Trophoblast cell (in vitro differentiated cells and primary cell): ENCODE results near the gene GABARAPL1.

Experiments used
- DNase-seq, 2 donors: peaks; one replicate each; pipeline ENCODE4 v3.0.0-alpha.2; 2016
- H2AFZ ChIP-seq: 2 replicates; pipeline ENCODE4 v1.6.1; 2013; ENCODE audit warnings: low read length, moderate library complexity, mild to moderate bottlenecking; ENCODE audit not compliant: insufficient read depth, poor library complexity
- H2AK5ac ChIP-seq: 2 replicates; pipeline ENCODE4 v1.6.1; 2013; ENCODE audit warnings: mild to moderate bottlenecking, low read length
- H2BK120ac ChIP-seq: 2 replicates; pipeline ENCODE4 v1.6.1; 2013; ENCODE audit warnings: low read length, mild to moderate bottlenecking, moderate library complexity; ENCODE audit not compliant: insufficient read depth, poor library complexity
- H2BK12ac ChIP-seq: 2 replicates; pipeline ENCODE4 v1.6.1; 2013; ENCODE audit warnings: mild to moderate bottlenecking, low read length, moderate library complexity
- H2BK5ac ChIP-seq: 2 replicates; pipeline ENCODE4 v1.6.1; 2013; ENCODE audit warnings: low read length, low read depth, moderate library complexity, mild to moderate bottlenecking; ENCODE audit not compliant: poor library complexity
- H3K14ac ChIP-seq: 2 replicates; pipeline ENCODE4 v1.6.1; 2013; ENCODE audit warnings: mild to moderate bottlenecking, low read length
- H3K18ac ChIP-seq: 2 replicates; pipeline ENCODE4 v1.6.1; 2013; ENCODE audit warnings: mild to moderate bottlenecking, low read length
- H3K23ac ChIP-seq: 2 replicates; pipeline ENCODE4 v1.6.1; 2013; ENCODE audit warnings: low read length
- H3K27ac ChIP-seq: 2 replicates; pipeline ENCODE4 v1.5.1; 2013; ENCODE audit warnings: low read depth, mild to moderate bottlenecking, inconsistent platforms, low read length, moderate library complexity
- H3K27me3 ChIP-seq: 2 replicates; pipeline ENCODE4 v1.6.1; 2013; ENCODE audit warnings: inconsistent platforms, mild to moderate bottlenecking, low read length, moderate library complexity; ENCODE audit not compliant: insufficient read depth
- H3K36me3 ChIP-seq, 2 experiments: 1 replicate in 1 of 2; 2 replicates in 1 of 2; pipeline ENCODE4 v1.6.1; 2013; ENCODE audit warnings: low read length in 2 of 2, mild to moderate bottlenecking in 2 of 2, moderate library complexity in 1 of 2; ENCODE audit not compliant: insufficient read depth in 2 of 2, control insufficient read depth in 1 of 2
- H3K4ac ChIP-seq: 2 replicates; pipeline ENCODE4 v1.6.1; 2013; ENCODE audit warnings: low read depth, mild to moderate bottlenecking, low read length, moderate library complexity
- H3K4me1 ChIP-seq, 2 experiments: 1 replicate in 1 of 2; 2 replicates in 1 of 2; pipeline ENCODE4 v1.6.1; 2013; ENCODE audit warnings: low read length in 2 of 2, mild to moderate bottlenecking in 2 of 2, moderate library complexity in 1 of 2; ENCODE audit not compliant: insufficient read depth in 2 of 2, control insufficient read depth in 1 of 2
- H3K4me2 ChIP-seq: 2 replicates; pipeline ENCODE4 v1.6.1; 2013; ENCODE audit warnings: inconsistent platforms, mild to moderate bottlenecking, low read length, moderate library complexity
- H3K4me3 ChIP-seq: 2 replicates; pipeline ENCODE4 v1.5.1; 2013; ENCODE audit warnings: mild to moderate bottlenecking, low read depth, low read length, inconsistent platforms
- H3K79me1 ChIP-seq: one replicate; pipeline ENCODE4 v1.6.1; 2013; ENCODE audit warnings: low read length
- H3K79me2 ChIP-seq: 2 replicates; pipeline ENCODE4 v1.6.1; 2013; ENCODE audit warnings: low read length, mild to moderate bottlenecking; ENCODE audit not compliant: control insufficient read depth, insufficient read depth, poor library complexity
- H3K9ac ChIP-seq: 2 replicates; pipeline ENCODE4 v1.6.1; 2013; ENCODE audit warnings: mild to moderate bottlenecking, low read length
- H3K9me3 ChIP-seq: 2 replicates; pipeline ENCODE4 v1.6.1; 2013; ENCODE audit warnings: low read depth, mild to moderate bottlenecking, control low read depth, inconsistent platforms, low read length; ENCODE audit not compliant: insufficient read depth
- H4K12ac ChIP-seq: 2 replicates; pipeline ENCODE4 v1.6.1; 2013; ENCODE audit warnings: low read depth, mild to moderate bottlenecking, low read length, moderate library complexity
- H4K8ac ChIP-seq: 2 replicates; pipeline ENCODE4 v1.6.1; 2013; ENCODE audit warnings: low read depth, mild to moderate bottlenecking, low read length, moderate library complexity
- H4K91ac ChIP-seq: one replicate; pipeline ENCODE4 v1.6.1; 2013; ENCODE audit warnings: low read depth, mild to moderate bottlenecking, low read length, moderate library complexity
- WGBS: extraction: QIAGEN DNeasy Blood & Tissue Kit; methylation state at CpG from one replicate; pipeline ENCODE4 v1.1.7; 2013; ENCODE audit warnings: missing lambda C conversion rate; ENCODE audit not compliant: insufficient read length, insufficient coverage; ENCODE audit errors: extremely low coverage; 5-methylcytosine and 5-hydroxymethylcytosine counted together

Gene GABARAPL1

DNA sequence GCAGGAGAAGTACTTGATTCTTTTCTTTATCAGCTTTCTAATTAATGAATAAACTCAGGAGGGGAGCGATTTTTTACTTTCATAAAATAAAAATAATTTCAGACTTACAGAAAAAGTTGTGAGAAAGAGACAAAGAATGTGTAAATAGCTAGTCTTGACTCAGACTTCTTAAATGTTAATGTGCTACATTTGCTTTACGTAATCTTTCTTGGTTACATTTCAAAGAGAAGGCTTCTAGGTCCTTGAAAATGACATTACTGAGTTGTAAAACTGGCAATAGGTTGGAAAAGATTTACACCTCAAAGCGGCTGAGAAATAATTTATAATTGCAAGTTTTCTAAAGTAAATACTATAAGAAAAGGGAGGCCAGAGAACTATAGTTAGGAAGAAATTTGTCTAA is 28.6 kb downstream of the GABARAPL1 start:
- Histone ChIP-seq H3K79me1 (no peaks in the 10 kb centered on the region), H2AFZ (no peak overlapping the region), H4K12ac (no peak overlapping the region), H3K23ac (no peak overlapping the region), H3K36me3 (no peaks in the 10 kb centered on the region), H4K91ac (no peak overlapping the region), H3K79me2 (no peaks in the 10 kb centered on the region), H2BK5ac (no peak overlapping the region), H3K4me2 (no peak overlapping the region), H3K4me3 (no peak overlapping the region), H3K27ac (no peak overlapping the region), H3K9me3 (peaks cover 3% of the 10 kb centered on the region), H3K9ac (no peak overlapping the region), H3K27me3 (no peaks in the 10 kb centered on the region), H3K14ac (no peak overlapping the region), H2BK12ac (no peak overlapping the region), H2AK5ac (no peak overlapping the region), H3K4me1 (no peaks in the 10 kb centered on the region), H3K4ac (no peak overlapping the region), H2BK120ac (no peak overlapping the region), H3K18ac (no peak overlapping the region), H4K8ac (no peak overlapping the region)
- DNase-seq: peak in 1 of 2 donors; percentile 22
- WGBS: no CpG with 5 or more reads among the region's 3 CpGs

GRCh38 chr12:10241727-10242126 is 29.1 kb downstream of the GABARAPL1 start:
- H3K18ac ChIP-seq: no peak overlapping the region
- DNase-seq: no peak
- no peaks in the 10 kb centered on the region for H3K4me1 ChIP-seq
- H3K14ac ChIP-seq: no peak overlapping the region
- no peak overlapping the region for H3K4ac ChIP-seq
- no peak overlapping the region for H3K27ac ChIP-seq
- no peak overlapping the region for H4K91ac ChIP-seq
- H2BK5ac ChIP-seq: no peak overlapping the region
- no CpG with 5 or more reads among the region's 2 CpGs for WGBS
- peaks cover 3% of the 10 kb centered on the region for H3K9me3 ChIP-seq
- no peak overlapping the region for H3K4me3 ChIP-seq
- H3K79me2 ChIP-seq: no peaks in the 10 kb centered on the region
- no peak overlapping the region for H2AFZ ChIP-seq
- H3K79me1 ChIP-seq: no peaks in the 10 kb centered on the region
- H3K23ac ChIP-seq: no peak overlapping the region
- H3K9ac ChIP-seq: no peak overlapping the region
- no peak overlapping the region for H4K12ac ChIP-seq
- H3K36me3 ChIP-seq: no peaks in the 10 kb centered on the region
- no peak overlapping the region for H2BK120ac ChIP-seq
- no peaks in the 10 kb centered on the region for H3K27me3 ChIP-seq
- no peak overlapping the region for H4K8ac ChIP-seq
- H3K4me2 ChIP-seq: no peak overlapping the region
- H2BK12ac ChIP-seq: no peak overlapping the region
- no peak overlapping the region for H2AK5ac ChIP-seq

DNA sequence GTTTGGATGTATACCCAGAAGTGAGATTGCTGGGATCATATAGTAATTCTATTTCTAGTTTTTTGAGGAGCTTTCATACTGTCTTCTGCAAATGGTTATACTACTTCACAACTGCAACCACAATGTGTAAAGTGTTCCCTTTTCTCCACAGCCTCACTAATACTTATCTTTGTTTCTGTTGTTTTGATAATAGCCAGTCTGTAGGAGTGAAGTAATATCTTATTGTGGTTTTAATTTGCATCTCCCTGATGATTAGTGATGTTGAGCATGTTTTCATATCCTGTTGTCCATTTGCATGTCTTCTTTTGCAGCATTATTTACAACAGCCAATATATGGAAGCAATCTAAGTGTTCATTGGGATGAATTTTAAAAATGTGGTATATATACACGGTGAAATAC is 29.9 kb downstream of the GABARAPL1 start:
- DNase-seq: no peak
- WGBS: no CpG with 5 or more reads among the region's 1 CpG
- H4K91ac ChIP-seq: no peak overlapping the region
- H4K12ac ChIP-seq: no peak overlapping the region
- H3K4ac ChIP-seq: no peak overlapping the region
- no peak overlapping the region for H3K4me3 ChIP-seq
- H3K18ac ChIP-seq: no peak overlapping the region
- H3K36me3 ChIP-seq: no peaks in the 10 kb centered on the region
- no peak overlapping the region for H2AK5ac ChIP-seq
- H3K9ac ChIP-seq: no peak overlapping the region
- H3K79me1 ChIP-seq: no peaks in the 10 kb centered on the region
- H3K79me2 ChIP-seq: no peaks in the 10 kb centered on the region
- H3K9me3 ChIP-seq: peaks cover under 1% of the 10 kb centered on the region
- H3K4me2 ChIP-seq: no peak overlapping the region
- H3K4me1 ChIP-seq: no peaks in the 10 kb centered on the region
- no peak overlapping the region for H3K23ac ChIP-seq
- no peak overlapping the region for H3K27ac ChIP-seq
- no peaks in the 10 kb centered on the region for H3K27me3 ChIP-seq
- H4K8ac ChIP-seq: no peak overlapping the region
- H2BK5ac ChIP-seq: no peak overlapping the region
- H2AFZ ChIP-seq: no peak overlapping the region
- no peak overlapping the region for H2BK120ac ChIP-seq
- no peak overlapping the region for H2BK12ac ChIP-seq
- no peak overlapping the region for H3K14ac ChIP-seq

- H3K27me3 ChIP-seq: no peaks in the 10 kb centered on the region
These were observed 31.3 kb downstream of the GABARAPL1 start for GRCh38 chr12:10243818-10244520.

More at GRCh38 chr12:10243818-10244520, 31.3 kb downstream of the GABARAPL1 start:
- Histone ChIP-seq H3K79me1 (no peaks in the 10 kb centered on the region), H3K79me2 (no peaks in the 10 kb centered on the region), H2BK120ac (no peak overlapping the region), H3K9ac (no peak overlapping the region), H3K9me3 (no peaks in the 10 kb centered on the region), H3K14ac (no peak overlapping the region), H2BK5ac (no peak overlapping the region), H3K4ac (no peak overlapping the region), H3K27ac (no peak overlapping the region), H4K91ac (no peak overlapping the region), H3K4me1 (no peaks in the 10 kb centered on the region), H3K18ac (no peak overlapping the region), H4K8ac (no peak overlapping the region), H3K23ac (no peak overlapping the region), H3K4me3 (no peak overlapping the region), H3K36me3 (no peaks in the 10 kb centered on the region), H4K12ac (no peak overlapping the region), H2BK12ac (no peak overlapping the region), H3K4me2 (no peak overlapping the region), H2AK5ac (no peak overlapping the region), H2AFZ (no peak overlapping the region)
- DNase-seq: no peak
- WGBS: no CpG with 5 or more reads among the region's 11 CpGs
